GM13977 (cell line): ENCODE measurements around the gene PDGFRB.

Experiments used
- DNase-seq: peaks from one replicate; pipeline ENCODE4 v3.0.0; 2012; ENCODE audit warnings: low spot score
- in situ Hi-C: fragments of 300-500 bp; cut with MboI; formaldehyde crosslinking; loops from one replicate; pipeline ENCODE4 v1.12.0; 2022; ENCODE audit warnings: low sequenced_read_pairs, low pct_unique_long_range_greater_than_20kb, mixed read lengths, inconsistent platforms; ENCODE audit not compliant: unreplicated experiment
- TF ChIP-seq, protein P1 (sequence below): IDR thresholded peaks from 2 replicates; pipeline ENCODE4 v1.5.1; 2012; ENCODE audit warnings: mild to moderate bottlenecking, control low read depth; ENCODE audit not compliant: insufficient read depth; ENCODE audit errors: extremely low read depth, missing control alignments

The PDGFRB gene

DNA sequence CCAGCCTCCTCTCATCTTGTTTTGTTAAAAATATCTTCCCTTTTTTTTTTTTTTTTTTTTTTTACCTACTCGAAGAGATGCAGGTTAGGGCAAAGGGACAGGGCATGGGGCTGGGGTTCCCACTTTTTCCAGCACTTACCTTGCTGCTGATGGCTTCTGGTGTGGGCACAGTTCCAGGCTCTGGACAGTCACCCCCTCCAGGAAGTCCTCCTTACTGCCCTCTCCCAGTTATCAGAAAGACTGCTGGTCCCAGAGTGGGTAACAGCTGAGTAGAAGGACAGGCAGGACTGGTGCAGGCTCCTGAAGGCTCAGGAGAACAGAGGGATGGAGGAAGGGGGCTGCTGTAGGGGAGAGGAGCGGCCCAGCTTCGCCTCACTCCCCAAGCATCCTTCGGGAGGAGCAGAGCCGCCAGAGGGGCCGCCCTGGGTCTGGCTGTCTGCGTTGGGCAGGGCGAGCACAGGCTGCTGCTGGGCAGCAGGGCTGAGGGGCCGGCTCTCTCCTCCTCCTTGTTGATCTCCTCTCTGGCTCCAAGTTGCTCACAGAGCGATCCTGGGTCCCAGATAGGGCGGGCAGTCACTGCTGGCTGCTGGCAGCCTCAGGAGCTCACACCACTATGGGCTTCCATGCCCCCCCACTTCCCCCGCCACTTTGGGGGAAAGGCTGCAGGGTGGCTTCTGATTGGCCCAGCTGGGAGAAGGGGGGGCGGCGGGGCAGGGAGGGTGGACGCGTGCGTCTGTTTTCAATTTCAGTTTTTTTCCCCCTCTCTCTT lies at the start of gene PDGFRB:
Gene PDGFRB (minus strand): TSS at position 588 of the 769 bp plus-strand sequence. CDS start 18,798 bp downstream, outside the sequence.
- in situ Hi-C loops = no loop called here
- DNase-seq = peak; percentile 82
- TF ChIP-seq, protein P1, sequence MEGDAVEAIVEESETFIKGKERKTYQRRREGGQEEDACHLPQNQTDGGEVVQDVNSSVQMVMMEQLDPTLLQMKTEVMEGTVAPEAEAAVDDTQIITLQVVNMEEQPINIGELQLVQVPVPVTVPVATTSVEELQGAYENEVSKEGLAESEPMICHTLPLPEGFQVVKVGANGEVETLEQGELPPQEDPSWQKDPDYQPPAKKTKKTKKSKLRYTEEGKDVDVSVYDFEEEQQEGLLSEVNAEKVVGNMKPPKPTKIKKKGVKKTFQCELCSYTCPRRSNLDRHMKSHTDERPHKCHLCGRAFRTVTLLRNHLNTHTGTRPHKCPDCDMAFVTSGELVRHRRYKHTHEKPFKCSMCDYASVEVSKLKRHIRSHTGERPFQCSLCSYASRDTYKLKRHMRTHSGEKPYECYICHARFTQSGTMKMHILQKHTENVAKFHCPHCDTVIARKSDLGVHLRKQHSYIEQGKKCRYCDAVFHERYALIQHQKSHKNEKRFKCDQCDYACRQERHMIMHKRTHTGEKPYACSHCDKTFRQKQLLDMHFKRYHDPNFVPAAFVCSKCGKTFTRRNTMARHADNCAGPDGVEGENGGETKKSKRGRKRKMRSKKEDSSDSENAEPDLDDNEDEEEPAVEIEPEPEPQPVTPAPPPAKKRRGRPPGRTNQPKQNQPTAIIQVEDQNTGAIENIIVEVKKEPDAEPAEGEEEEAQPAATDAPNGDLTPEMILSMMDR = no peak

DNA sequence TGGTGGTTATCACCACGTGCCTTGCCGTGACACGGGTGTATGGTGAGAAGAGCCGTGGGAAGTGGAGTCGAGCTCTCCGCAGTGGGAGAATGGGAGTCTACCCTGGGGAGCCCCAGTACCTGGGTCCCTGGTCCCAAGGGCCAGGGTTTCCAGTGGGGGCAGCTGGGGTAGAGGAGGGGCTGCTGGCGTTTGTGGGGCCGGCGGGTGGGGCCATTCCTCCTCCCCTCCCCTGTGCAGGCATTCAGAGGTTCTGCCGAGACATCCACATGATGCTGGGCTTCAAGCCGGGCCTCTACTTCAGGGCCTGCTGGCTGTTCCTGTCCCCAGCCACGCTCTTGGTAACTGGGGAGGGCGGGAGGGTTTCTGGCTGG lies 48.9 kb upstream of the PDGFRB start:
- DNase-seq = no peak
- TF ChIP-seq, protein P1 = no peak
- in situ Hi-C loops = loop anchor here (25.0 kb wide), 1 partner anchor 567 kb away; no protein-coding TSS in a partner anchor

DNA sequence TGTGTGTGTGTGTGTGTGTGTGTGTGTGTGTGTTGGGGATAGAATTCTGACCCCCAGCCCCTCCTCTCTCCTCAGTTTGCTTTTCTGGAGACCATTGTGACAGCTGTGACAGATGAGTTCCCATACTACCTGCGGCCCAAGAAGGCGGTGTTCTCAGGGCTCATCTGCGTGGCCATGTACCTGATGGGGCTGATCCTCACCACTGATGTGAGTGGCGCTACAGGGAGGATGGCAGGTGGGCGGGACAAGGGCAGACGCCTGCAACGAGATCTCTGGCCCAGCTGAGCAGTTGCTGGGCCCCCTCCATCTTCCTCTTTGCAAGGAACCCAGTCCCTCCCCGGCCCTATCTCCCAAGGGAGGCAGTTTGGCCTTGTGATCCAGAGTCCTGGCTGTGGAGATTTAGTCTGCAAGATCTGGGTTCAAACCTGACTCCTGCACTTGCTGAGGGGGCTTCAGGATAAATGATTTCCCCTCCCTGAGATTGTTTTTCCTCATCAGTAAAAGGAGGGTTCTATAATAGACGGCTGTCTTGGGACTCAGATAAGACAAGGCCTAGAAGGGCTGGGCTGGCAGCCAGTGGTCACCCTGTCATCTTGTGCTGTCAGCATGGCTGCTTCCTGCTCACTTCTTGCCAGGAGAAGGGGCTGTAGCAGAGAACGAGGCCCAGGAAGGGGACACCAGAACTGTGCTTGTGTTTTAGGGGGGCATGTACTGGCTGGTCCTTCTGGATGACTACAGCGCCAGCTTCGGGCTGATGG lies 48.4 kb upstream of the PDGFRB start:
- in situ Hi-C loops = loop anchor here (25.0 kb wide), 1 partner anchor 567 kb away; no protein-coding TSS in a partner anchor
- TF ChIP-seq, protein P1 = no peak
- DNase-seq = no peak

DNA sequence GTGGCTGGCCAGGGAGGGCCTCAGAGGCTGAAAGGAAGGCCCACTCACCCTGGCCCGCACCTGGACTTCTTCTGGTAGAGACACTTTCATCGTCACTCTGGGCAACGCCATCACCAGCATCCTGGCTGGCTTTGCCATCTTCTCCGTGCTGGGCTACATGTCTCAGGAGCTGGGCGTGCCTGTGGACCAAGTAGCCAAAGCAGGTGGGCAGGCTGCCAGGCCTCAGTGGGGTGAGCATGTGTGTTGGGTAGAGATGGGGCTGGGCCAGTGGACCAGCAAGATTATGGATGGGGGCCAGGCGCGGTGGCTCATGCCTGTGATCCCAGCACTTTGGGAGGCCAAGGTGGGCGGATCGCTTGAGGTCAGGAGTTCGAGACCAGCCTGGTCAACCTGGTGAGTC lies 46.9 kb upstream of the PDGFRB start:
- TF ChIP-seq, protein P1 = no peak
- no peak for DNase-seq
- in situ Hi-C loops = loop anchor here (25.0 kb wide), 1 partner anchor 565 kb away; no protein-coding TSS in a partner anchor

DNA sequence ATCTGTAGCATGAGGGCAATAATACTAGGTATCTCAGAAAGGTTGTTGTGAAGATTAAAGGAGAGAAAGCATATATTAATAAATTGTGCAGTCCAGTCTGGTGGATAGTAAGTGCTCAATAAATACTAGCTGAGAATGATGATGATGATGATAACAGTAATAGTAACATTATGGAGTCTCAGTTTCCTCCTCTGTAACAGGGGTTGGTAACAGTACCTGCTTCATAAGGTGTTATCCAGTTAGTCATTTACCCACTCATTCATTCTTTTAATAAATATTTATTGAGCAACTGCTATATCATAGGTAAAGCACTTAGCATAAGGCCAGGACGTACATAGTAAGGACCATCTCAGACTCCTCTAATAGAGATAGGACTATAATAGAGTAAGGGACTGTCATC lies 41.8 kb upstream of the PDGFRB start:
- DNase-seq = no peak
- TF ChIP-seq, protein P1 = no peak
- in situ Hi-C loops = no loop called here

DNA sequence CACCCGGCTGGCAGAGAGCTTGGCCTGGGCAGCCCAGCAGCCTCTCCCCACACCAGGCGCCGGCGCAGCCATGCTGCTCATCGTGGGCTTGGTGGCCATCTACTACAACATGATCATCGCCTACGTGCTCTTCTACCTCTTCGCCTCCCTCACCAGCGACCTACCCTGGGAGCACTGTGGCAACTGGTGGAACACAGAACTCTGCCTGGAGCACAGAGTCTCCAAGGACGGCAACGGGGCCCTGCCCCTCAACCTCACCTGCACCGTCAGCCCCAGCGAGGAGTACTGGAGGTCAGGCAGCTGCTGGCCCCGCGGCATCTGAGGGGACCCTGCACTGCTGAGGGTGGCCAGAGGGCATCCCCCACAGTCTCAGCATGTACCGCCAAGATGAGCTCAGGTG lies 41.3 kb upstream of the PDGFRB start:
- in situ Hi-C loops = no loop called here
- TF ChIP-seq, protein P1 = no peak
- no peak for DNase-seq
